HUES48 (cell line): Measurements from ENCODE around the gene DENND6B.
"Not testable (repeated sequence)": the region's sequence is repeated elsewhere in the genome, so short reads cannot be mapped to it uniquely, and the experiment has no call there.

Experiments
- H3K27ac ChIP-seq: one replicate; pipeline ENCODE4 v1.7.0; 2013; ENCODE audit warnings: low read depth, low read length, inconsistent platforms
- H3K27me3 ChIP-seq: 2 replicates; pipeline ENCODE4 v1.6.1; 2013; ENCODE audit warnings: mild to moderate bottlenecking, low read length; ENCODE audit not compliant: control insufficient read depth, insufficient read depth
- H3K36me3 ChIP-seq: 2 replicates; pipeline ENCODE4 v1.6.1; 2013; ENCODE audit warnings: low read length; ENCODE audit not compliant: control insufficient read depth, insufficient read depth
- H3K4me1 ChIP-seq: 2 replicates; pipeline ENCODE4 v1.6.1; 2013; ENCODE audit warnings: mild to moderate bottlenecking, low read length; ENCODE audit not compliant: control insufficient read depth, insufficient read depth
- H3K4me3 ChIP-seq: 2 replicates; pipeline ENCODE4 v1.5.1; 2013; ENCODE audit warnings: mild to moderate bottlenecking, low read depth, low read length
- H3K9ac ChIP-seq: 2 replicates; pipeline ENCODE4 v1.6.1; 2013; ENCODE audit warnings: mild to moderate bottlenecking, low read depth, low read length, moderate library complexity
- H3K9me3 ChIP-seq: 2 replicates; pipeline ENCODE4 v1.6.1; 2013; ENCODE audit warnings: low read length; ENCODE audit not compliant: control insufficient read depth, insufficient read depth

The DENND6B gene

GRCh38 chr22:50274311-50274710, 52.5 kb downstream of the DENND6B start:
- no peak overlapping the region for H3K27ac ChIP-seq
- H3K4me1 ChIP-seq: no peaks in the 10 kb centered on the region

GRCh38 chr22:50273781-50274180, 53.0 kb downstream of the DENND6B start:
- H3K4me3 ChIP-seq, H3K9me3 ChIP-seq, H3K9ac ChIP-seq, H3K4me1 ChIP-seq, H3K27ac ChIP-seq: not testable (repeated sequence)
- Histone ChIP-seq H3K36me3 (peaks cover 37% of the 10 kb centered on the region), H3K27me3 (peaks cover 27% of the 10 kb centered on the region)

More at GRCh38 chr22:50274311-50274710, 52.5 kb downstream of the DENND6B start:
- peaks cover 21% of the 10 kb centered on the region for H3K27me3 ChIP-seq
- peaks cover 7% of the 10 kb centered on the region; the same call in 1 of the 2 replicates for H3K9me3 ChIP-seq
- H3K4me3 ChIP-seq: no peak overlapping the region
- H3K36me3 ChIP-seq: peaks cover 43% of the 10 kb centered on the region
- no peak overlapping the region for H3K9ac ChIP-seq

- H3K9me3 ChIP-seq, H3K9ac ChIP-seq, H3K4me3 ChIP-seq, H3K27ac ChIP-seq, H3K4me1 ChIP-seq: not testable (repeated sequence)
- Histone ChIP-seq H3K36me3 (peaks cover 33% of the 10 kb centered on the region), H3K27me3 (peaks cover 31% of the 10 kb centered on the region)
These were observed 53.5 kb downstream of the DENND6B start for GRCh38 chr22:50273352-50273751.

GRCh38 chr22:50272044-50272802, 54.6 kb downstream of the DENND6B start:
- Histone ChIP-seq H3K4me3 (no peak overlapping the region), H3K27ac (no peak overlapping the region), H3K27me3 (peaks cover 40% of the 10 kb centered on the region), H3K36me3 (peaks cover 22% of the 10 kb centered on the region), H3K4me1 (no peaks in the 10 kb centered on the region), H3K9me3 (peaks cover 7% of the 10 kb centered on the region; the same call in 1 of the 2 replicates), H3K9ac (no peak overlapping the region)

- Histone ChIP-seq H3K4me1 (no peaks in the 10 kb centered on the region), H3K4me3 (peak overlapping the region; percentile 56), H3K36me3 (peaks cover 17% of the 10 kb centered on the region), H3K27ac (no peak overlapping the region), H3K9ac (no peak overlapping the region), H3K27me3 (peaks cover 47% of the 10 kb centered on the region), H3K9me3 (peaks cover 7% of the 10 kb centered on the region; the same call in 1 of the 2 replicates)
These were observed 55.3 kb downstream of the DENND6B start for GRCh38 chr22:50271519-50271970.

- Histone ChIP-seq H3K36me3 (peaks cover 10% of the 10 kb centered on the region), H3K9me3 (0 out of 2 replicates have a peak, but pooled peaks cover 1% of the 10 kb centered on the region), H3K4me3 (peak overlapping the region; percentile 56), H3K9ac (no peak overlapping the region), H3K27me3 (peaks cover 52% of the 10 kb centered on the region), H3K4me1 (no peaks in the 10 kb centered on the region), H3K27ac (no peak overlapping the region)
These were observed 56.0 kb downstream of the DENND6B start for GRCh38 chr22:50270666-50271394.

- Histone ChIP-seq H3K36me3 (peaks cover 3% of the 10 kb centered on the region), H3K9me3 (no peaks in the 10 kb centered on the region), H3K27me3 (peaks cover 52% of the 10 kb centered on the region), H3K9ac (no peak within 1 kb of the TSS), H3K4me3 (peak within 1 kb of the TSS; percentile 56), H3K4me1 (no peaks in the 10 kb centered on the region), H3K27ac (no peak within 1 kb of the TSS)
These were observed 56.7 kb downstream of the DENND6B start, which contains the start of gene MAPK11 for GRCh38 chr22:50269970-50270665. Gene MAPK11, minus strand, starts transcription at chr22:50270380. Its CDS starts 88 bp downstream, at chr22:50270292.

GRCh38 chr22:50269573-50269969, 57.2 kb downstream of the DENND6B start:
- no peaks in the 10 kb centered on the region for H3K4me1 ChIP-seq
- no peak overlapping the region for H3K9ac ChIP-seq
- no peaks in the 10 kb centered on the region for H3K9me3 ChIP-seq
- peak overlapping the region; percentile 39; the same call in 1 of the 2 replicates for H3K4me3 ChIP-seq
- peaks cover 56% of the 10 kb centered on the region for H3K27me3 ChIP-seq
- no peaks in the 10 kb centered on the region for H3K36me3 ChIP-seq
- no peak overlapping the region for H3K27ac ChIP-seq

- no peak overlapping the region for H3K4me3 ChIP-seq
- H3K4me1 ChIP-seq: no peaks in the 10 kb centered on the region
- no peaks in the 10 kb centered on the region for H3K36me3 ChIP-seq
- H3K9me3 ChIP-seq: no peaks in the 10 kb centered on the region
- H3K27me3 ChIP-seq: peaks cover 57% of the 10 kb centered on the region
- H3K27ac ChIP-seq: no peak overlapping the region
- H3K9ac ChIP-seq: no peak overlapping the region
These were observed 58.1 kb downstream of the DENND6B start for GRCh38 chr22:50268655-50269113.

- Histone ChIP-seq H3K27ac (no peak overlapping the region), H3K36me3 (no peaks in the 10 kb centered on the region), H3K9me3 (no peaks in the 10 kb centered on the region), H3K4me1 (peaks cover 4% of the 10 kb centered on the region), H3K9ac (no peak overlapping the region), H3K27me3 (peaks cover 63% of the 10 kb centered on the region), H3K4me3 (peak overlapping the region; percentile 43; the same call in 1 of the 2 replicates)
These were observed 59.0 kb downstream of the DENND6B start for GRCh38 chr22:50267591-50268390.
